K562 (cell line): ENCODE measurements around the gene KLK10. TPM values are rescaled to one million over a fixed set of nuclear protein-coding genes. Genes with fewer than 3 reads are reported as not detected.

Experiments
- ATAC-seq: fragments of 200-7000 bp; cut with Tn5 transposase; 3 replicates; pipeline ENCODE4 v1.9.1; 2020; ENCODE audit warnings: moderate library complexity
- BruUV-seq: library from RNA; stranded (reverse); fragments of 400-500 nt; replicated peaks from 2 replicates; lab custom pipeline; 2021; lab: Mats Ljungman, UMichigan
- CTCF ChIA-PET: fragments of 300-600 bp; formaldehyde crosslinking; extraction: SDS; loops from one replicate; lab custom pipeline; 2021; ENCODE audit warnings: low intra/inter-chr PET ratio; lab: Yijun Ruan, JAX
- POLR2A ChIA-PET: fragments of 300-600, 350-650 bp; sonication (Branson Sonifier 250); formaldehyde crosslinking; extraction: SDS; loops from one replicate; lab custom pipeline; 2021; ENCODE audit warnings: antibody characterized with exemption, inconsistent platforms; lab: Yijun Ruan, JAX
- DNase-seq, 4 experiments: peaks; one replicate each; pipeline versions ENCODE4 v3.0.0 to v3.0.0-alpha.2; 2011 to 2018; ENCODE audit warnings: low spot score in 3 of 4, mixed read lengths in 3 of 4; ENCODE audit errors: extremely low read depth in 1 of 4
- FAIRE-seq: peaks from 2 replicates; lab custom pipeline; 2011; peaks lifted over from hg19 to GRCh38; lab: Jason Lieb, UNC
- H2AFZ ChIP-seq: 2 replicates; pipeline ENCODE4 v1.6.0; 2011; ENCODE audit warnings: low read depth, low read length, control low read depth, inconsistent platforms
- H3K27ac ChIP-seq: fragments of 200-600 bp; 3 replicates; pipeline ENCODE4 v1.8.0; 2011; ENCODE audit warnings: low read depth, mild to moderate bottlenecking, control low read depth, inconsistent platforms, low read length, moderate library complexity, mixed read lengths; ENCODE audit errors: extremely low read depth
- H3K27me3 ChIP-seq, 2 experiments: fragments of 300-600 bp in 1 of 2; 2 replicates in 1 of 2; 3 replicates in 1 of 2; pipeline versions ENCODE4 v1.6.0 to v1.8.0; 2011; ENCODE audit warnings: inconsistent platforms in 2 of 2, low read length in 2 of 2, mild to moderate bottlenecking in 1 of 2, mixed read lengths in 1 of 2, moderate library complexity in 1 of 2; ENCODE audit not compliant: control insufficient read depth in 2 of 2, insufficient read depth in 2 of 2
- H3K36me3 ChIP-seq: fragments of 300-600 bp; 3 replicates; pipeline ENCODE4 v1.8.0; 2011; ENCODE audit warnings: mild to moderate bottlenecking, low read length, inconsistent platforms; ENCODE audit not compliant: control insufficient read depth, insufficient read depth
- H3K4me1 ChIP-seq, 2 experiments: fragments of 200-600 bp in 1 of 2; replicated peaks in 1 of 2; 2 replicates in 1 of 2; 3 replicates in 1 of 2; pipeline versions ENCODE4 v1.5.1 to v1.8.0; 2011; ENCODE audit warnings: inconsistent platforms in 2 of 2, low read length in 2 of 2, mild to moderate bottlenecking in 1 of 2, mixed read lengths in 1 of 2, moderate library complexity in 1 of 2; ENCODE audit not compliant: control insufficient read depth in 2 of 2, insufficient read depth in 2 of 2
- H3K4me2 ChIP-seq: 2 replicates; pipeline ENCODE4 v1.6.1; 2011; ENCODE audit warnings: low read length, control low read depth, inconsistent platforms, mixed read lengths; ENCODE audit not compliant: insufficient read depth
- H3K4me3 ChIP-seq: fragments of 200-600 bp; sonication (generic), shearing (Covaris generic); 2 replicates; pipeline ENCODE4 v1.5.1; 2016; ENCODE audit warnings: control low read depth, inconsistent platforms
- H3K79me2 ChIP-seq: fragments of 200-600 bp; 3 replicates; pipeline ENCODE4 v1.8.0; 2011; ENCODE audit warnings: low read length, inconsistent platforms; ENCODE audit not compliant: control insufficient read depth, insufficient read depth
- H3K9ac ChIP-seq, 2 experiments: 2 replicates each; pipeline versions ENCODE4 v1.6.0 to v1.6.1; 2011; ENCODE audit warnings: low read depth in 2 of 2, low read length in 2 of 2, control low read depth in 1 of 2, inconsistent platforms in 1 of 2, mild to moderate bottlenecking in 1 of 2, mixed read lengths in 1 of 2; ENCODE audit not compliant: insufficient read depth in 1 of 2
- H3K9me1 ChIP-seq: one replicate; pipeline ENCODE4 v1.6.0; 2011; ENCODE audit warnings: inconsistent platforms, mild to moderate bottlenecking, low read length, moderate library complexity; ENCODE audit not compliant: control insufficient read depth, insufficient read depth
- H3K9me3 ChIP-seq: replicated peaks from 2 replicates; pipeline ENCODE4 v1.5.1; 2011; ENCODE audit warnings: low read depth, low read length, inconsistent platforms; ENCODE audit not compliant: control insufficient read depth, insufficient read depth
- H4K20me1 ChIP-seq: replicated peaks from 2 replicates; pipeline ENCODE4 v1.6.1; 2011; ENCODE audit warnings: low read length, inconsistent platforms, mixed read lengths; ENCODE audit not compliant: control insufficient read depth, insufficient read depth
- ARID3A ChIP-seq: IDR thresholded peaks from 2 replicates; pipeline ENCODE4 v1.6.1; 2012; ENCODE audit warnings: low read depth, low read length, improper control_type of control experiment, borderline replicate concordance
- GATAD2B ChIP-seq: fragments of 450-650 bp; IDR thresholded peaks from 2 replicates; pipeline ENCODE4 v1.6.1; 2017; ENCODE audit warnings: mild to moderate bottlenecking, borderline replicate concordance
- HMG20A ChIP-seq: fragments of 450-650 bp; formaldehyde crosslinking; conservative IDR thresholded peaks from 2 replicates; pipeline ENCODE4 v1.4.0; 2020; ENCODE audit warnings: mild to moderate bottlenecking, mixed read lengths
- KLF16 ChIP-seq: IDR thresholded peaks from 2 replicates; pipeline ENCODE4 v1.6.1; 2016; ENCODE audit warnings: antibody characterized with exemption
- MEF2D ChIP-seq: conservative IDR thresholded peaks from 2 replicates; pipeline ENCODE4 v1.6.1; 2016; ENCODE audit warnings: low read depth, missing genetic modification characterization, missing compliant biosample characterization
- MXD1 ChIP-seq: fragments of 250-450 bp; sonication (Bioruptor Pico); IDR thresholded peaks from 2 replicates; pipeline ENCODE4 v1.8.0; 2021; ENCODE audit warnings: borderline replicate concordance, mild to moderate bottlenecking, moderate library complexity; ENCODE audit not compliant: poor library complexity, severe bottlenecking
- MYC ChIP-seq, 2 experiments: fragments of 250-450 bp in 1 of 2; sonication (Bioruptor Pico) in 1 of 2; IDR thresholded peaks; 2 replicates each; pipeline versions ENCODE4 v1.5.1 to v1.6.1; 2012 to 2021; ENCODE audit warnings: low read depth in 2 of 2, borderline replicate concordance in 1 of 2, improper control_type of control experiment in 1 of 2, low read length in 1 of 2, mild to moderate bottlenecking in 1 of 2, moderate library complexity in 1 of 2
- PTBP1 ChIP-seq: fragments of 200-400 bp; formaldehyde crosslinking; IDR thresholded peaks from 2 replicates; pipeline ENCODE4 v1.6.1; 2017; ENCODE audit warnings: low read depth, low read length
- TEAD2 ChIP-seq: fragments of 450-650 bp; IDR thresholded peaks from 2 replicates; pipeline ENCODE4 v1.6.1; 2016; ENCODE audit warnings: missing genetic modification characterization, control low read depth, missing compliant biosample characterization
- TSC22D4 ChIP-seq: fragments of 450-650 bp; IDR thresholded peaks from 2 replicates; pipeline ENCODE4 v1.6.1; 2016; ENCODE audit warnings: missing genetic modification characterization, missing biosample characterization, control low read depth
- ZBTB1 ChIP-seq: sonication (generic); formaldehyde crosslinking; IDR thresholded peaks from 2 replicates; pipeline ENCODE4 v1.8.1; 2023; ENCODE audit warnings: missing genetic modification reagents, low read depth, mild to moderate bottlenecking, borderline replicate concordance
- ZBTB12 ChIP-seq: fragments of 250-450 bp; sonication (Bioruptor Pico); IDR thresholded peaks from 2 replicates; pipeline ENCODE4 v1.4.0; 2020
- ZNF398 ChIP-seq: fragments of 250-450 bp; sonication (Bioruptor Pico); IDR thresholded peaks from 2 replicates; pipeline ENCODE4 v1.8.0; 2021; ENCODE audit warnings: moderate library complexity, mild to moderate bottlenecking, inconsistent platforms
- ZNF780A ChIP-seq: fragments of 250-450 bp; sonication (Bioruptor Pico); IDR thresholded peaks from 2 replicates; pipeline ENCODE4 v1.5.0; 2021; ENCODE audit warnings: mild to moderate bottlenecking
- WGBS: fragments of 100-300 bp; shearing (Covaris generic); methylation state at CpG from one replicate; pipeline ENCODE4 v1.1.6; 2016; ENCODE audit warnings: low coverage, mixed read lengths; ENCODE audit not compliant: insufficient coverage; ENCODE audit errors: missing lambda C conversion rate; 5-methylcytosine and 5-hydroxymethylcytosine counted together
- in situ Hi-C: fragments of 300-500 bp; cut with MboI; formaldehyde crosslinking; loops from 4 replicates; pipeline ENCODE4 v1.15.0; 2018; ENCODE audit warnings: inconsistent platforms, mixed read lengths
- intact Hi-C: fragments of 100-400 bp; cut with micrococcal nuclease; formaldehyde crosslinking; loops from 2 replicates; pipeline ENCODE4 v1.14.2; 2022
- polyA plus RNA-seq, 8 experiments: library from polyadenylated mRNA; depleted of rRNA in 4 of 8; stranded (reverse) in 5 of 8; unstranded in 3 of 8; fragments of >200 nt; fragmentation: Nextera tagmentation in 2 of 8; fragmentation: Illumina TruSeq in 1 of 8; extraction: Ambion mirVana in 2 of 8; extraction: Trizol in 1 of 8; gene quantifications; 2 replicates each; pipeline versions ENCODE4 v1.2.1 to v1.2.3, GENCODE V29; 2011 to 2014; ENCODE audit warnings: inconsistent platforms in 1 of 8, missing spikeins in 1 of 8
- total RNA-seq, 7 experiments: library from RNA; depleted of rRNA in 6 of 7; stranded (reverse); fragments of >200 nt in 6 of 7; fragmentation: Illumina TruSeq in 2 of 7; extraction: Trizol in 2 of 7; gene quantifications; 2 replicates each; pipeline versions ENCODE4 v1.2.1 to v1.2.3, GENCODE V29; 2011 to 2021; ENCODE audit warnings: low replicate concordance in 1 of 7

KLK10 gene
- total and polyA plus RNA-seq, 9 of the 15 experiments (the other 6 are each of a cell fraction or from before 2014, with no cell fraction given), result 0.11 TPM; not detected in 8

- no TSS peak for BruUV-seq
Observed at GRCh38 chr19:51009061-51009891, 10.2 kb downstream of the KLK10 start.

More at GRCh38 chr19:51009061-51009891, 10.2 kb downstream of the KLK10 start:
- Histone ChIP-seq H3K4me2 (no peak overlapping the region), H2AFZ (no peak overlapping the region), H3K27ac (no peak overlapping the region), H3K9me3 (no peaks in the 10 kb centered on the region), H3K9ac (no peak overlapping the region), H3K9me1 (no peaks in the 10 kb centered on the region), H3K4me1 (no peaks in the 10 kb centered on the region), H3K79me2 (no peaks in the 10 kb centered on the region), H3K36me3 (no peaks in the 10 kb centered on the region), H4K20me1 (peaks cover under 1% of the 10 kb centered on the region; the same call in 1 of the 2 replicates), H3K27me3 (peaks cover 8 to 47% of the 10 kb centered on the region in 2 experiments; a peak in 4 of 5 replicates), H3K4me3 (no peak overlapping the region)
- in situ Hi-C loops, result no loop called here
- ChIA-PET CTCF (no interaction called here), POLR2A (no interaction called here)
- 2% methylated on average over 16 of the region's 19 CpGs for WGBS
- FAIRE-seq (no peak), ATAC-seq (no peak), DNase-seq (no peak)
- TF ChIP-seq ZBTB1, result no peak
- TF ChIP-seq KLF16, result no peak
- no peak for TF ChIP-seq ZBTB12 (CRISPR knock-in tag)
- no peak for TF ChIP-seq PTBP1
- no peak for TF ChIP-seq TSC22D4
- no peak for TF ChIP-seq MXD1
- no peak for TF ChIP-seq ZNF398
- TF ChIP-seq MEF2D (tag), result no peak
- TF ChIP-seq TEAD2 (tag), result no peak
- TF ChIP-seq MYC (IDR thresholded peaks at IDR 0.05; ENCODE audit: low read depth, low read length), result no peak
- no peak for TF ChIP-seq MYC (CRISPR knock-in tag; IDR thresholded peaks at IDR 0.05; ENCODE audit: borderline replicate concordance, low read depth)
- TF ChIP-seq ARID3A, result no peak
- TF ChIP-seq HMG20A (CRISPR knock-in tag), result no peak
- TF ChIP-seq GATAD2B, result no peak
- no peak for TF ChIP-seq ZNF780A (CRISPR knock-in tag)
- intact Hi-C loops, result no loop called here
